Panc1 (cell line): Measurements from ENCODE around the gene UBAC2. TPM values are rescaled to one million over a fixed set of nuclear protein-coding genes. Genes with fewer than 3 reads are reported as not detected.

Source experiments
- ATAC-seq: fragments of 200-7000 bp; cut with Tn5 transposase; 2 replicates; pipeline ENCODE4 v1.9.1; 2020; ENCODE audit warnings: mild to moderate bottlenecking, moderate library complexity
- BruUV-seq: library from RNA; stranded (reverse); fragments of 400-500 nt; replicated peaks from 2 replicates; lab custom pipeline; 2021; lab: Mats Ljungman, UMichigan
- CTCF ChIA-PET: fragments of 300-600 bp; sonication (Branson Sonifier 250); formaldehyde crosslinking; loops from one replicate; lab custom pipeline; 2022; ENCODE audit warnings: antibody characterized with exemption; lab: Charles Lee
- POLR2A ChIA-PET: fragments of 300-600 bp; sonication (Branson Sonifier 250); formaldehyde crosslinking; loops from one replicate; lab custom pipeline; 2022; ENCODE audit warnings: antibody characterized with exemption; lab: Charles Lee
- DNase-seq: peaks from one replicate; pipeline ENCODE4 v3.0.0-alpha.2; 2010; ENCODE audit warnings: low read depth, low spot score
- H3K27ac ChIP-seq: 2 replicates; pipeline ENCODE4 v1.5.1; 2011; ENCODE audit warnings: mild to moderate bottlenecking, low read length, inconsistent platforms
- H3K27me3 ChIP-seq: fragments of 200-500 bp; sonication (Bioruptor generic); 2 replicates; pipeline ENCODE4 v1.6.0; 2014; ENCODE audit warnings: low read length, inconsistent platforms; ENCODE audit not compliant: control insufficient read depth, insufficient read depth
- H3K36me3 ChIP-seq: fragments of 200-500 bp; sonication (Bioruptor generic); 2 replicates; pipeline ENCODE4 v1.5.1; 2014; ENCODE audit warnings: inconsistent platforms, mild to moderate bottlenecking, low read length, moderate library complexity; ENCODE audit not compliant: control insufficient read depth, insufficient read depth
- H3K4me1 ChIP-seq: 2 replicates; pipeline ENCODE4 v1.5.1; 2011; ENCODE audit warnings: inconsistent platforms, mild to moderate bottlenecking, low read length, moderate library complexity; ENCODE audit not compliant: control insufficient read depth, insufficient read depth
- H3K4me3 ChIP-seq, 2 experiments: 2 replicates each; pipeline ENCODE4 v1.5.1; 2011 to 2012; ENCODE audit warnings: low read depth in 2 of 2, low read length in 2 of 2, mild to moderate bottlenecking in 2 of 2, inconsistent platforms in 1 of 2, moderate library complexity in 1 of 2
- H3K9me3 ChIP-seq: fragments of 200-500 bp; sonication (Bioruptor generic); 2 replicates; pipeline ENCODE4 v1.5.1; 2014; ENCODE audit warnings: low read depth, mild to moderate bottlenecking, inconsistent platforms, low read length, moderate library complexity; ENCODE audit not compliant: control insufficient read depth, insufficient read depth
- CTCF ChIP-seq: fragments of 450-650 bp; IDR thresholded peaks from 2 replicates; pipeline ENCODE4 v1.5.1; 2017; ENCODE audit warnings: mild to moderate bottlenecking
- POLR2AphosphoS5 ChIP-seq: IDR thresholded peaks from 2 replicates; pipeline ENCODE4 v1.6.1; 2012; ENCODE audit warnings: mild to moderate bottlenecking, low read depth, low read length, moderate library complexity
- REST ChIP-seq, 2 experiments: IDR thresholded peaks; 2 replicates each; pipeline ENCODE4 v1.6.1; 2011 to 2012; ENCODE audit warnings: low read depth in 2 of 2, control low read depth in 1 of 2, low read length in 1 of 2, mild to moderate bottlenecking in 1 of 2, moderate library complexity in 1 of 2; ENCODE audit not compliant: insufficient read depth in 1 of 2
- SIN3A ChIP-seq: IDR thresholded peaks from 2 replicates; pipeline ENCODE4 v1.6.1; 2012; ENCODE audit warnings: low read depth, mild to moderate bottlenecking, low read length, moderate library complexity, borderline replicate concordance; ENCODE audit not compliant: insufficient read depth
- TCF7L2 ChIP-seq: IDR thresholded peaks from 2 replicates; pipeline ENCODE4 v1.6.1; 2011; ENCODE audit warnings: mild to moderate bottlenecking, low read depth, low read length, inconsistent platforms
- in situ Hi-C: cut with HindIII; loops from 2 replicates; pipeline ENCODE4 v1.10.0; 2016; ENCODE audit warnings: low sequenced_read_pairs, low pct_unique_long_range_greater_than_20kb
- intact Hi-C: fragments of 100-400 bp; cut with micrococcal nuclease; formaldehyde crosslinking; loops from one replicate; pipeline ENCODE4 v1.10.0; 2022; ENCODE audit not compliant: unreplicated experiment
- total RNA-seq: library from RNA; stranded (reverse); gene quantifications from one replicate; pipeline ENCODE4 v1.2.1, GENCODE V29; 2021; ENCODE audit not compliant: unreplicated experiment

Gene UBAC2
- total RNA-seq, 1 experiment from 2014 or later: 40.8 TPM

- Histone ChIP-seq H3K9me3 (no peaks in the 10 kb centered on the region), H3K36me3 (no peaks in the 10 kb centered on the region), H3K4me3 (no peak overlapping the region), H3K4me1 (no peaks in the 10 kb centered on the region), H3K27ac (no peak overlapping the region), H3K27me3 (no peaks in the 10 kb centered on the region)
- CTCF ChIA-PET: no interaction called here
- in situ Hi-C loops (no loop called here), intact Hi-C loops (no loop called here)
- no TSS peak for BruUV-seq
- ATAC-seq (no peak), DNase-seq (no peak)
- POLR2A ChIA-PET: no interaction called here
- TF ChIP-seq CTCF: no peak
- no peak for TF ChIP-seq POLR2AphosphoS5
- no peak for TF ChIP-seq REST (IDR thresholded peaks at IDR 0.05; ENCODE audit: insufficient read depth in 1 of 2, low read depth in 2 of 2, low read length in 1 of 2)
- no peak for TF ChIP-seq TCF7L2
- no peak for TF ChIP-seq SIN3A
Measured at GRCh38 chr13:99426426-99426825, 225.8 kb downstream of the UBAC2 start.

- POLR2A ChIA-PET: no interaction called here
- in situ Hi-C loops: no loop called here
- CTCF ChIA-PET: no interaction called here
Measured at GRCh38 chr13:99429670-99430069, 229.0 kb downstream of the UBAC2 start.

More at GRCh38 chr13:99429670-99430069, 229.0 kb downstream of the UBAC2 start:
- DNase-seq (no peak), ATAC-seq (no peak)
- Histone ChIP-seq H3K36me3 (no peaks in the 10 kb centered on the region), H3K4me1 (peaks cover 5% of the 10 kb centered on the region; the same call in 1 of the 2 replicates), H3K27me3 (no peaks in the 10 kb centered on the region), H3K4me3 (no peak overlapping the region), H3K27ac (no peak overlapping the region), H3K9me3 (no peaks in the 10 kb centered on the region)
- no TSS peak for BruUV-seq
- TF ChIP-seq CTCF: no peak
- TF ChIP-seq SIN3A: no peak
- TF ChIP-seq TCF7L2: no peak
- no peak for TF ChIP-seq POLR2AphosphoS5
- no peak for TF ChIP-seq REST (IDR thresholded peaks at IDR 0.05; ENCODE audit: insufficient read depth in 1 of 2, low read depth in 2 of 2, low read length in 1 of 2)
- intact Hi-C loops: no loop called here
